NCI-H2171 (cell line): Measurements from ENCODE around the gene KCNK7.

Experiments
- DNase-seq: peaks from one replicate; lab custom pipeline; 2025; lab: John Stamatoyannopoulos, UW

KCNK7 gene

DNA sequence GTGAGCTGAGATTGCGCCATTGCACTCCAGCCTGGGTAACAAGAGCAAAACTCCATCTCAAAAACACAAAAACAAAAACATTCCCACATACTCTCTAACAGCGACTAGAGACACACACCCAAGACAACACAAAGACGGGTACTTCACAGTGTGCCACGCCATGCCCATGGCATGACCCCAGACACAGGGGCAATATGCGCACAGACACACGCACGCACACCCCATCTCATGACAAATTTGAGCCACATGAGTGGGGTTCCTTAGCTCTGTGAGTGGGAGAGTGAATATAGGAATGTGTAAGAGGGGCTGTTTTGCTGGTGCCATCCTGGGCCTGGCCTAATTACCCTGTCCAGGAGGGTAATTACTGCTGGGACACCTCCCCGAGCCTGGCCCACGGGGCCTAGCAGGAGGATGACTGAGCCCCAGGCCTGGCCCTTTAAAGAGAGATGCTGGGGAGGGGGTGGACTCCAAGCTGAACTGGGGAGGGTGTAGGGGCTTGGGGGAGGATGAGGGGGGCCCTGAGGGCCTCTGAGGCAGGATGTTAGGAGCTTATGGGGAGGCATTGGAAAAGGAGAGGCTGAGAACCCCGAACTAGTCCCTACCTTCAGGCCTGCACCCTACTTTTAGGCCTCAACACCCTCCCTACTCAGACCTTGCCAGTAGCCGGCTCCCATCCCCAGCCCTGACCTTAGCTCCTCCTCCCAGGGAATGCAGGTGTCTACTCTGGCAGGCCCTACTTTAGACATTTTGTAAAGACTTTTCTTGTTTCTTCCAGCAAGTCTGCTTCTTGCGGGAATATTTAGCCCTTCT, 38.9 kb downstream of the KCNK7 start:
- DNase-seq = no peak

GRCh38 chr11:65555693-65556231, 39.8 kb downstream of the KCNK7 start:
- no peak for DNase-seq

DNA sequence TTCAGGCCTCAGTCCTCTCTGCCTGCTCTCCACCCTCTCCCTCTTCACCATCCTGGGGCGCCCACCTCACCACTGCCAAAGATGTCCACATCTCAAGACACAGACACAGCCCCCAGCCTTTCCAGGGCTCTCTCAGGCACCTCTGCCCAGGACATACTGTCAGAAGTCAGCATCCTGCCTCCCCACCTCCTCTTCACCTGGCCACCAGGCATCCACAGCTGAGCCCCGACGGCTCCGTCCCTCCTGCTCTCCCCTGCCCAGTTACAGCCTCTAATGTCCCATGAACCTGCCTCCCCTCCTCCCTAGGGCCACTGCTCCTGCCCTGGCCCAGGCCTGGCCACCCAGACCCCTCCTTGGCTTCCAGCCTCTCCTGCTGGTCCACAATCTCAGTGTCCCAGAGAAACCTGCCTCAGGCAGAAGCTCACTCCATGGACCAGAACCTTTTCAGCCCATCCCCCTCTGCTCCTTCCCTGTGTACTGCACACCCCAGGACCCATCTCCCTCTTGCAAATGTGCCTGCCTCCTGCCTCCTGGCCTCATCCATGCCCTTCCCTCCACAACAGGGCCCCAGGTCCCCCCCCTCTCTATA, 40.7 kb downstream of the KCNK7 start:
- DNase-seq = no peak

DNA sequence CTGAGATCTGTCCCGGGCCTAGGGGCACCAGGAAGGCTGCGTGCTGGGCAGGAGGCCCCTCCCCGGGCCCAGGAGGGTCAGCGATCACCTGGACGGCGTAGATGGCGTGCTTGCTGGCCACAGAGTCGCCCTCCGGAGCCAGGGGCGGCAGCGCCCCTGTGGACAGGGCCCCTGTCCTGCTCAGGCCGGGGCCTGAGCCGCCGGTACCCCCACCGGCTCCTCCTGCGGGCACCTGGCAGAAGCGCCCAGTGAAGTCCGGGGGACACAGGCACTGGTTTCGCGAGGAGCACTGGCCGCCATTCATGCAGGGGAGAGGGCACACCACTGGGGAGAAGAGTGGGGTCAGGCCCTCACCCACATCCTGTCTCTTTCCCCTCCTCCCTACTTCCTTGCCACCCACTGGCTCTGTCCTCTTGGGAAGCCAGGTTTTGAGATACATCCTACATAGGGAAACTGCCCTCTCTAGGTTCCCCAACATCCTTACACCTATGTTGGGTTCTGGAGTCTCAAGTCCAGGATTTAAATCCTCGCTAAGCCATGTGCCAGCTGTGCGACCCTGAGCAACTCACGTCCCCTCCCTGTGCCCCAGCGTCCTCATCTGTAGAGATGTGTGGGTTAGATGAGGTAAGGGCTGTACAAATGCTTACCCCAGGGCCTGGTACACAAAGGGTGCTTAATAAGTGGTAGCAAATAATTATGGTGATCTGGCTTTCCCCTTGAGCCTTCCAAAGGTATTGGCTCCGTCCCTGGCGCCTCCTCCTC, 41.4 kb downstream of the KCNK7 start:
- no peak for DNase-seq

DNA sequence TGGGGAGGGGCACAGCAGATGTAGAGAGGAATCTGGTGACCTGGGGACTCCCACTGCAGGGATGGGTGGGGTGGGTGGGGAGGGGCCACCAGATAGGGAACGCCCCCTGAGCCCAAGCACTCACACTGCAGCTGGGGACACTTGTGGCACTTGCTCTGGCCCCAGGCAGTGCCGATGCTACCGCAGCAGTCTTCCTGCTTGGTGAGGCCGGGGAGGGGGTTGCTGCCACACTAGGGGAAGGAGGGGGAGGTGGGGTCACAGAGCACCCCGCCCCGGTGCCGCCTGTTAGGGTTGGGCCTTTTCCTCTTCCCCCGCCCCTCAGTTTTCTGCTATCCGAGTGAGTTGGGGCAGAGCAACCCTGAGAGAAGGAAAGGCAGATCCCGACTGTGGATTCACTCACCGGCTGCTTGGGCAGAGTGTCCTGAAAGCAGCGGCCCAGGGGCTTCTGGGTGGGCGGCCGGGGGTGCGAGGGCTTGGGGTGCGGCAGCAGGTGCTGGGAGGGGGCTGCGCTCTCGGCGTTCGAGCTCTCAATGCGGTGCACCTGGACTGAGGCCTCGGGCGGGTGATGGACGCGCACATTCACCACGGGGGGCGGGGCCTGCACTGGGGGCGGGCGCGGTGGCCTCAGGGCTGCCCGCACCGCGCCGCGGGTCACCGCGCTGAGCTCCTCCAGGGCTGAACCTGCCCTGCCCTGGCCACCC, 42.1 kb downstream of the KCNK7 start:
- no peak for DNase-seq

DNA sequence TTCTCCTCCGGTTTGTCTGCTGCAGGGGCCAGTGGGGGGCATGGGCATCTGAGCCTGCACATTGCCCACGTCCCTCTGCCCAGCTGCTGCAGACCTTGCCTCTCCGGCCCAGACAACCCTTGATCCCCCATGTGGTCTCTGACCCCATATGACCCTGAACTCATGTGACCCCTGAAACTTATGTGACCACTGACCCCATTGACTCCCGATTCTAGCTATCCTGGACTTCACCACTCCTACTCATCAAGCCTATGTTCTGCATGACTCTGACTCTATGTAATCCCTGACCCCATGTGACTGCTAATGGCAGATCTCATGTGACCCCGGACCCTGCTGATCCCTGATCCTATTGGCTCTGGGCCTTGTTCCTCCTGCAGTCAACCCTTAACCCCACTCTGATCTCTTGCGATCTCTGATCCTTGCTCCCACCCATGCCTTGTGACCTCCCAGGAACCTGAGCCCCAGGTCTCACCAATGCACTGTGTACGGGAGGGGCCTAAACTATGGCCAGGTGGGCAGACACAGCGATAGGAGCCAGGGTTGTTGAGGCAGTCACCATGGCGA, 43.1 kb downstream of the KCNK7 start:
- no peak for DNase-seq

DNA sequence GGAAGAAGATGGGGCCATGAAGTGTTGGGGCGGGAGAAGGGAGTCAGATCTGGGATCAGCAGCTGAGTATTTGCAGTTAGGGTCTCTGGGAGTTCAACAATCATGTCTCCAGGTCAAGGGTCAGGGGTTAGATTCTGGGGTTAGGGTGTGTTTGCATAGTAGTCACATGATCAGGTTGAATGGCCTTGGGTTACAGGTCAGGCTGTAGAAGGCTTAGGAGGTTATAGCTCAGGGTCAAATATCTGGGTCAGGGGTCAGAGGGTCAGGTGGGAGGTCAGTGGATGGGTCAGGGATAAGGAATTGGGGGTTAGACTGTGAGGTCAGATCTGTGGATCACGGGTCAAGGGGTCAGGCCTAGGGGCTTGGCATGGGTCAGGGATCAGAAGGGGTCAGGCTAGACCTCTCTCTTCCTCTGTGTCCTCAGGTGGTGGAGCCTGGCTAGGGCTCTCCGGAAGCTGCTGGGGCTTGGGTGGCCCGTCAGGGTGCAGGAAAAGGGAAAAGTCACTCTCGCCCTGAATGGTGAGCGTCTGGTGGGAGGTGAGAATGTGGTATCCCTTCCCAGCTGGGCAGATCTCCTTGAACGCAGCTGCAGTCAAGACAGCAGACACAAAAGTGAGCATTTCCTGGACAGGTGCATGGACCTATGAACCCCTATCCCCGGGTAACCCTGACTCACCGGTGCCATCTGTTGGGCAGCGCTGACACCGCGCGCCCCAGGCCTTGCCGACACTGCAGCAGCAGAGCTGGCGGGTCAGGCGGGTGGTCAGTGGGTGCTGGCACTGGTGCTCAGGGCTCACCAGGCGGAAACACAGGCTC, 43.8 kb downstream of the KCNK7 start:
- DNase-seq = no peak

DNA sequence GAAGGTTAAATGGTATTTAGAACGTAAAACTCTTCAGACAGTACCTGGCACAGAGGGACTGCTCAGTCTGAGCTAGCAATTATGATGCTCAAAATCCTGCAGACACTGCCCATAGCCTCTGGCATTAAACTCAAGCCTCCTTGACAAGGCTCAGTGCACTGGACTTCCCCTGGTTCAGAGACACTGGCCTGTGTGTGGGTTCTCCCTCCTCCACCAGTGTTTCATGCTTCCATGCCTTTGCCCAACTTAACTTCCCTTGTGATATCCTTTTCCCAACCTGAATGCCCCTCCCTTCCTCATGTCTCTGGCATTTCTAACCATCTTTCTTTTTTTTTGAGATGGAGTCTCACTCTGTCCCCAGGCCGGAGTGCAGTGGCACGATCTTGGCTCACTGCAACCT, 46.5 kb downstream of the KCNK7 start:
- no peak for DNase-seq

GRCh38 chr11:65548395-65548794, 47.2 kb downstream of the KCNK7 start:
- DNase-seq = no peak

- no peak for DNase-seq
Observed at GRCh38 chr11:65547446-65548125, 48.0 kb downstream of the KCNK7 start.

GRCh38 chr11:65546217-65546958, 49.2 kb downstream of the KCNK7 start:
- peak; percentile 86 for DNase-seq

- no peak for DNase-seq
Observed at GRCh38 chr11:65545853-65546216, 49.8 kb downstream of the KCNK7 start.
